SK-N-MC (cell line): Measurements from ENCODE around the gene CUX1.

Experiments used
- EZH2 ChIP-seq: fragments of 200-600 bp; sonication (generic); IDR thresholded peaks from one replicate; pipeline ENCODE4 v1.6.1; 2017; ENCODE audit warnings: antibody characterized with exemption
- POLR2AphosphoS5 ChIP-seq: IDR thresholded peaks from 2 replicates; pipeline ENCODE4 v1.6.1; 2012; ENCODE audit warnings: mild to moderate bottlenecking, low read depth, low read length, borderline replicate concordance

DNA sequence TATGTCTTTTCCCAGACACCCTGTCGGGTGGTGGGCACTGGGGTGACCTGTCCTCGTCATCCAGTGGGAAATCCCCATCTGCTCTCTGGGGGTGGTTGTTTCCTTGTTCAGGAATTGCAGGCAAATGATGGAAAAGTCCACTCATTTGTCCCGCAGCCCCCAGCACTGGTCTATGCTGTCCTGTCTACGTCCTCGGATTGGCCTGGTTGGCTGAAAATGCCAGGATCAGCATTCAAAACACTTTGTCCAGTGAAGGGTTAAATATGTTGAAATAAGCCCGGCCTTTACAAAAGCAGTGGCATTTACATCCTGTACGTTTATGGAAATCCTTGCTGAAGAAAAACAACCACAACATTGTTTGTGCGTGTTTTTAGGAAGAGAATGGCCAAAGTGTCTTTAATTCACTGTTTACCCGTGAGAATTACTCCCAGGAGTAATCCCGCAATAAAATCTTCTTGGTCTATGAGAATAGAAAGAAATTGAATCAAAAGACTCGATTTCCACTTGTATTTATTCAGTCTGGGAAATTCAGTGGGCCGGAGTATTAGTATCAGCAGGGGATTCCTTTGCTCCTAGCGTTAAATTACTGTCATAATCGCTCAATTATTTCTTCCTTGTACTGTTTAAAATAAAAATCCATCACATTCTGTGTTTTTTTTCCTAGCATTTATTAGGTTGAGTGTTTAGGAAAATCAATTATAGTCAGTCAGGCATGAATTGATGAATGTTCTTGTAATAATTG lies 352.4 kb downstream of the CUX1 start:
- TF ChIP-seq EZH2 (no peak), POLR2AphosphoS5 (no peak)
